Measurements from ENCODE around the gene SPIRE2. TPM values are rescaled to one million over a fixed set of nuclear protein-coding genes. Genes with fewer than 3 reads are reported as not detected.

The SPIRE2 gene
- total RNA-seq, 4 donors from 2014 or later, result 7.0 to 10.9 (median 9.5) TPM

- H3K27me3 ChIP-seq, result no peaks in the 10 kb centered on the region
- no peaks in the 10 kb centered on the region for H3K9me3 ChIP-seq
- DNase-seq, result no peak
- peaks cover 57 to 60% of the 10 kb centered on the region in 2 donors for H3K36me3 ChIP-seq
- no peak overlapping the region for H3K4me3 ChIP-seq (replicated peaks in 1 of 3)
- no peak overlapping the region for H3K27ac ChIP-seq
- no peaks in the 10 kb centered on the region for H3K4me1 ChIP-seq
- 89 to 94% methylated on average over 4 of the region's 4 CpGs for WGBS, 2 donors
- intact Hi-C loops (cut with DNase I), result no loop called here
- TF ChIP-seq POLR2A (IDR thresholded peaks at IDR 0.05), result no peak
- no peak for TF ChIP-seq CTCF (IDR thresholded peaks at IDR 0.05)
These were observed 80.0 kb downstream of the SPIRE2 start for GRCh38 chr16:89908236-89908635.

GRCh38 chr16:89909777-89910716 lies 81.8 kb downstream of the SPIRE2 start:
- DNase-seq, result peak; percentile 65
- no peaks in the 10 kb centered on the region for H3K9me3 ChIP-seq
- H3K4me3 ChIP-seq (replicated peaks in 1 of 3), result no peak overlapping the region
- intact Hi-C loops (cut with DNase I), result no loop called here
- no peaks in the 10 kb centered on the region for H3K27me3 ChIP-seq
- H3K36me3 ChIP-seq, result peaks cover 42 to 47% of the 10 kb centered on the region in 2 donors
- H3K27ac ChIP-seq, result no peak overlapping the region
- TF ChIP-seq CTCF (IDR thresholded peaks at IDR 0.05) (peak; percentile 50 to 83 (median 62)), POLR2A (IDR thresholded peaks at IDR 0.05) (no peak)
- 71 to 76% methylated on average over 37 to 47 of the region's 47 CpGs for WGBS, 2 donors
- no peaks in the 10 kb centered on the region for H3K4me1 ChIP-seq

GRCh38 chr16:89910717-89911354 lies 82.6 kb downstream of the SPIRE2 start:
- TF ChIP-seq CTCF (IDR thresholded peaks at IDR 0.05) (no peak), POLR2A (IDR thresholded peaks at IDR 0.05) (no peak)
- intact Hi-C loops (cut with DNase I), result no loop called here
- no peak for DNase-seq
- Histone ChIP-seq H3K4me3 (replicated peaks in 1 of 3) (no peak overlapping the region), H3K27ac (no peak overlapping the region), H3K4me1 (no peaks in the 10 kb centered on the region), H3K27me3 (no peaks in the 10 kb centered on the region), H3K36me3 (peaks cover 34 to 39% of the 10 kb centered on the region in 2 donors), H3K9me3 (no peaks in the 10 kb centered on the region)
- 95% methylated on average over 20 to 26 of the region's 27 CpGs for WGBS, 2 donors

- no peak for DNase-seq
- H3K27ac ChIP-seq, result no peak overlapping the region
- H3K9me3 ChIP-seq, result no peaks in the 10 kb centered on the region
- intact Hi-C loops (cut with DNase I), result no loop called here
- TF ChIP-seq POLR2A (IDR thresholded peaks at IDR 0.05) (no peak), CTCF (IDR thresholded peaks at IDR 0.05) (no peak)
- peaks cover 28 to 33% of the 10 kb centered on the region in 2 donors for H3K36me3 ChIP-seq
- no peaks in the 10 kb centered on the region for H3K4me1 ChIP-seq
- WGBS, 2 donors, result 94 to 95% methylated on average over 10 to 14 of the region's 14 CpGs
- H3K27me3 ChIP-seq, result no peaks in the 10 kb centered on the region
- H3K4me3 ChIP-seq (replicated peaks in 1 of 3), result no peak overlapping the region
These were observed 83.1 kb downstream of the SPIRE2 start for GRCh38 chr16:89911375-89911774.

GRCh38 chr16:89912143-89912542 lies 83.9 kb downstream of the SPIRE2 start:
- Histone ChIP-seq H3K9me3 (no peaks in the 10 kb centered on the region), H3K36me3 (peaks cover 21 to 26% of the 10 kb centered on the region in 2 donors), H3K4me1 (peaks cover under 1% of the 10 kb centered on the region in 2 donors), H3K27ac (no peak overlapping the region), H3K4me3 (replicated peaks in 1 of 3) (no peak overlapping the region), H3K27me3 (no peaks in the 10 kb centered on the region)
- TF ChIP-seq POLR2A (IDR thresholded peaks at IDR 0.05), result no peak
- TF ChIP-seq CTCF (IDR thresholded peaks at IDR 0.05), result no peak
- WGBS, 2 donors, result 83 to 89% methylated on average over 6 to 9 of the region's 13 CpGs
- intact Hi-C loops (cut with DNase I), result no loop called here
- DNase-seq, result no peak
